K562 (cell line): ENCODE data around the gene MARCO. TPM values are rescaled to one million over a fixed set of nuclear protein-coding genes. Genes with fewer than 3 reads are reported as not detected.

Experiments
- ASH1L ChIP-seq: fragments of 450-650 bp; IDR thresholded peaks from 2 replicates; pipeline ENCODE4 v1.6.1; 2018; ENCODE audit warnings: borderline replicate concordance, mild to moderate bottlenecking, low read depth; ENCODE audit not compliant: partially characterized antibody
- ATF6 ChIP-seq: sonication (generic); formaldehyde crosslinking; IDR thresholded peaks from 2 replicates; pipeline ENCODE4 v1.4.0; 2020; ENCODE audit warnings: mild to moderate bottlenecking, missing genetic modification reagents
- HMG20B ChIP-seq: fragments of 250-450 bp; sonication (Bioruptor Pico); IDR thresholded peaks from 2 replicates; pipeline ENCODE4 v1.5.0; 2021; ENCODE audit warnings: mild to moderate bottlenecking
- MBD1 ChIP-seq: fragments of 250-450 bp; sonication (Bioruptor Pico); IDR thresholded peaks from 2 replicates; pipeline ENCODE4 v1.8.0; 2022; ENCODE audit warnings: inconsistent platforms
- ZBTB34 ChIP-seq: fragments of 250-450 bp; sonication (Bioruptor Pico); IDR thresholded peaks from 2 replicates; pipeline ENCODE4 v1.8.0; 2021; ENCODE audit warnings: mild to moderate bottlenecking, moderate library complexity
- ZNF644 ChIP-seq: fragments of 200-800 bp; sonication (Bioruptor generic); IDR thresholded peaks from 2 replicates; pipeline ENCODE4 v1.6.1; 2016; ENCODE audit warnings: low read depth, missing genetic modification characterization, missing compliant biosample characterization
- polyA plus RNA-seq, 8 experiments: library from polyadenylated mRNA; depleted of rRNA in 4 of 8; stranded (reverse) in 5 of 8; unstranded in 3 of 8; fragments of >200 nt; fragmentation: Nextera tagmentation in 2 of 8; fragmentation: Illumina TruSeq in 1 of 8; extraction: Ambion mirVana in 2 of 8; extraction: Trizol in 1 of 8; gene quantifications; 2 replicates each; pipeline versions ENCODE4 v1.2.1 to v1.2.3, GENCODE V29; 2011 to 2014; ENCODE audit warnings: inconsistent platforms in 1 of 8, missing spikeins in 1 of 8
- total RNA-seq, 7 experiments: library from RNA; depleted of rRNA in 6 of 7; stranded (reverse); fragments of >200 nt in 6 of 7; fragmentation: Illumina TruSeq in 2 of 7; extraction: Trizol in 2 of 7; gene quantifications; 2 replicates each; pipeline versions ENCODE4 v1.2.1 to v1.2.3, GENCODE V29; 2011 to 2021; ENCODE audit warnings: low replicate concordance in 1 of 7

MARCO gene
- total and polyA plus RNA-seq, 9 of the 15 experiments (the other 6 are each of a cell fraction or from before 2014, with no cell fraction given) = 0.31 TPM; not detected in 8

GRCh38 chr2:119008108-119008507 lies 66.1 kb downstream of the MARCO start (continued):
- TF ChIP-seq ZNF644 (tag) (no peak), ATF6 (CRISPR knock-in tag) (no peak), ASH1L (no peak), ZBTB34 (CRISPR knock-in tag) (no peak), MBD1 (no peak), HMG20B (CRISPR knock-in tag) (no peak)
